Measurements from ENCODE around the gene ZRANB2.

DNA sequence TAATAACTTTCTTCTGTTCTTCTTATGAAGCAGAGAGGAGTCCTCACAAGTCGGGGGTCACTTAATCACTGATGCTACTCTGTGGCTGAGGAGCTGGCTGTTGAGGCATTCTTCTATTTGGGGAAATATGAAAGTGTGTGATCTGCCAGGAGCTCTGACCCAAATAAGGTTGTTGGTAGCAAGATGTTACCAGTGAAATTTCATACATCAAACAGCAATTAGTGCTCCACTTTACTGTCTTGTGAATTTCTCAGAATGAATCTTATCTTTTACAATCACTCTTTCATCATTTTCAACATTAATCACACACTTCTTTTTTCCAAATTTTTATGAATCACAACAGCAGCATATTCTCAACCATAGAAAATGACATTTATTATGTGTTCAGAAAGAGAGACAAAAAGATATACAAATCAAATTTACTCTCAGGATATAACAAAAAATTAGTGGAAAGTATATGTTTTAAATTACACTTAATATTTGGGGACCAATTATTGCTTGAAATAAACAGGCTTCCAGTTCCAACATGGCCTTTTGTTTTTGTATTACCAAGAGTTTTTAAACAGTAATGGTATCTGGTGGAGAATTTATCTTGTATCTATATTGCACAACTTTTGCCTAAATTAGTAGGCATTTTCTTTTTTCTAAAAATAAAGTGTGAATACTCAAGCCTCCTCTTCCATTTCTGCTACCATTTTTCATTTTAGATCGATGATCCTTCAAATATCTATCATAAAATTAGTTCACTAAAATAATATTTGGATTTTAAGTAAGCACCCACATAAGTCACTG lies 42.8 kb downstream of the ZRANB2 start:
- TF ChIP-seq, protein P1, sequence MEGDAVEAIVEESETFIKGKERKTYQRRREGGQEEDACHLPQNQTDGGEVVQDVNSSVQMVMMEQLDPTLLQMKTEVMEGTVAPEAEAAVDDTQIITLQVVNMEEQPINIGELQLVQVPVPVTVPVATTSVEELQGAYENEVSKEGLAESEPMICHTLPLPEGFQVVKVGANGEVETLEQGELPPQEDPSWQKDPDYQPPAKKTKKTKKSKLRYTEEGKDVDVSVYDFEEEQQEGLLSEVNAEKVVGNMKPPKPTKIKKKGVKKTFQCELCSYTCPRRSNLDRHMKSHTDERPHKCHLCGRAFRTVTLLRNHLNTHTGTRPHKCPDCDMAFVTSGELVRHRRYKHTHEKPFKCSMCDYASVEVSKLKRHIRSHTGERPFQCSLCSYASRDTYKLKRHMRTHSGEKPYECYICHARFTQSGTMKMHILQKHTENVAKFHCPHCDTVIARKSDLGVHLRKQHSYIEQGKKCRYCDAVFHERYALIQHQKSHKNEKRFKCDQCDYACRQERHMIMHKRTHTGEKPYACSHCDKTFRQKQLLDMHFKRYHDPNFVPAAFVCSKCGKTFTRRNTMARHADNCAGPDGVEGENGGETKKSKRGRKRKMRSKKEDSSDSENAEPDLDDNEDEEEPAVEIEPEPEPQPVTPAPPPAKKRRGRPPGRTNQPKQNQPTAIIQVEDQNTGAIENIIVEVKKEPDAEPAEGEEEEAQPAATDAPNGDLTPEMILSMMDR (IDR thresholded peaks at IDR 0.05) = no peak
- TF ChIP-seq POLR2A (IDR thresholded peaks at IDR 0.05) = no peak

Data from testis (tissue), 2 donors.